ENCODE results near the gene HMOX2. TPM values are rescaled to one million over a fixed set of nuclear protein-coding genes. Genes with fewer than 3 reads are reported as not detected.

HMOX2 gene
- total and polyA plus RNA-seq, 4 donors = 37.6 to 57.8 (median 51.3) TPM

- Histone ChIP-seq H3K36me3 (ENCODE audit: control insufficient read depth in 4 of 4, insufficient read depth in 4 of 4, low read length in 4 of 4) (peaks cover 14 to 63% (median 22%) of the 10 kb centered on the region in 4 donors), H3K9me3 (ENCODE audit: control insufficient read depth in 4 of 4, insufficient read depth in 3 of 4, low read length in 3 of 4) (no peaks in the 10 kb centered on the region), H3K4me1 (ENCODE audit: control insufficient read depth in 5 of 5, insufficient read depth in 5 of 5, low read length in 5 of 5) (peaks cover 0 to 12% (median 2%) of the 10 kb centered on the region in 5 donors), H3K4me3 (no peak overlapping the region), H3K27ac (ENCODE audit: low read depth in 1 of 2, low read length in 1 of 2) (no peak overlapping the region), H3K9ac (ENCODE audit: insufficient read depth in 1 of 2, low read length in 2 of 2) (no peak overlapping the region), H3K27me3 (ENCODE audit: control insufficient read depth in 3 of 3, insufficient read depth in 3 of 3, low read length in 2 of 3) (no peaks in the 10 kb centered on the region)
- no peak for ATAC-seq (ENCODE audit: insufficient read depth, low FRiP score)
- no peak for TF ChIP-seq CTCF (IDR thresholded peaks at IDR 0.05; ENCODE audit: control extremely low read depth, extremely low read depth)
- DNase-seq = no peak
- 67 to 77% methylated on average over 14 of the region's 14 CpGs for WGBS, 2 donors
Measured at GRCh38 chr16:4510747-4511426, 34.7 kb downstream of the HMOX2 start.

DNA sequence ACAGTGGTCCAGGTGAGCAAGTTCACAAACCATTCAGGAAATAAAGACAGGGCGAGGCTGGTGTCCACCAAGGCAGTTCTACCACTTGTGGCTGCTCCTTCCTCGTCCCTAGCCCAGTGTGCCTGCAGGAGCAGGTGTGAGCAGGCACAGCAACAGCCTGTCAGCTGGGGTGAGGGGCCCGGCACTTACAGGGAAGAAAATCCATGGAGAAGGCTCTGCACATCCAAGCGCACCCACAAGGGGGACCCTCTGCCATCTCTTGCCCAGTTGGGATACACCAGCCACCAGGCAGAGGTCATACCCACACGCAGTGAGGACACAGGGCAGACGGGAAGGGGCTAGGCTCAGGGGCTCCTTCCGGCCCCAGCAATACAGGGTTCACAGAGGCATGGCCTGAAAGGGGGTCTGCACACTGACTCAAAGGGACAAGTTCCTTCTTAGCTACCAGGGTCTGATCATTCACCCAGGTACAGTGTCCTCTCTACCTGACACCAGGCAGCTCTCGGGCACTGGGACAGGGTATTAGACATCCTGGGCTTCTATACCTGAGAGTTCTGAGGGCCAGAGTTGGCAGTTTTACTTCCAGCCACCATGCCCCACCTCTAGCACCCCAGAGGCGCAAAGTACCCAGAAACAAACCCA lies 35.4 kb downstream of the HMOX2 start:
- no peak for TF ChIP-seq CTCF (IDR thresholded peaks at IDR 0.05; ENCODE audit: control extremely low read depth, extremely low read depth)
- no peak overlapping the region for H3K27ac ChIP-seq (ENCODE audit: low read depth in 1 of 2, low read length in 1 of 2)
- H3K4me1 ChIP-seq (ENCODE audit: control insufficient read depth in 5 of 5, insufficient read depth in 5 of 5, low read length in 5 of 5) = peaks cover 0 to 12% (median under 1%) of the 10 kb centered on the region in 5 donors
- no peaks in the 10 kb centered on the region for H3K27me3 ChIP-seq (ENCODE audit: control insufficient read depth in 3 of 3, insufficient read depth in 3 of 3, low read length in 2 of 3)
- no peaks in the 10 kb centered on the region for H3K9me3 ChIP-seq (ENCODE audit: control insufficient read depth in 4 of 4, insufficient read depth in 3 of 4, low read length in 3 of 4)
- DNase-seq (peak; percentile 34 to 61 (median 46)), ATAC-seq (ENCODE audit: insufficient read depth, low FRiP score) (no peak)
- no peak overlapping the region for H3K9ac ChIP-seq (ENCODE audit: insufficient read depth in 1 of 2, low read length in 2 of 2)
- H3K36me3 ChIP-seq (ENCODE audit: control insufficient read depth in 4 of 4, insufficient read depth in 4 of 4, low read length in 4 of 4) = peaks cover 14 to 63% (median 22%) of the 10 kb centered on the region in 4 donors
- no peak overlapping the region for H3K4me3 ChIP-seq
- 60 to 66% methylated on average over 9 of the region's 9 CpGs for WGBS, 2 donors

DNA sequence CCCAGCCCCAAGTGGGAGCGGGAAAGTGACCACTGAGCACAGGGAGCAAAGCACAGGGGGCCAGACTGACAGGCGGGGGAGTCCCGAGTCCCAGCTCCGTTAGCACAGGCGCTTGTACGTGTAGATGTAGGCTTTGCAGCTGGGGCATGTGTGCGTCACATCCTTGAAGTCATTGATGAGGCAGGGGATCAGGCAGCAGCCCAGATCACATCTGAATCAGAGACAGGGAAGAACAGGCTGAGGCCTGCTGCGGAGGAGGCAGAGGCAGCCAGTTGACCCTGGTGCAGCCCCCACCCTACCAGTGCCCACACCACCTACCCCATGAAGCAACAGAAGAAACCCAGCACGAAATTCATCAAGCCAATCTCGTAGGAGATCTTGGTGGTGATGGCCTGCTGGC lies 36.3 kb downstream of the HMOX2 start:
- no peak overlapping the region for H3K9ac ChIP-seq (ENCODE audit: insufficient read depth in 1 of 2, low read length in 2 of 2)
- peaks cover 0 to 12% (median 0%) of the 10 kb centered on the region in 5 donors for H3K4me1 ChIP-seq (ENCODE audit: control insufficient read depth in 5 of 5, insufficient read depth in 5 of 5, low read length in 5 of 5)
- peaks cover 9 to 60% (median 19%) of the 10 kb centered on the region in 4 donors for H3K36me3 ChIP-seq (ENCODE audit: control insufficient read depth in 4 of 4, insufficient read depth in 4 of 4, low read length in 4 of 4)
- DNase-seq (peak in 1 of 3 donors; percentile 45), ATAC-seq (ENCODE audit: insufficient read depth, low FRiP score) (no peak)
- 90 to 92% methylated on average over 10 of the region's 10 CpGs for WGBS, 2 donors
- no peaks in the 10 kb centered on the region for H3K9me3 ChIP-seq (ENCODE audit: control insufficient read depth in 4 of 4, insufficient read depth in 3 of 4, low read length in 3 of 4)
- no peak overlapping the region for H3K4me3 ChIP-seq
- no peak overlapping the region for H3K27ac ChIP-seq (ENCODE audit: low read depth in 1 of 2, low read length in 1 of 2)
- no peaks in the 10 kb centered on the region for H3K27me3 ChIP-seq (ENCODE audit: control insufficient read depth in 3 of 3, insufficient read depth in 3 of 3, low read length in 2 of 3)
- TF ChIP-seq CTCF (IDR thresholded peaks at IDR 0.05; ENCODE audit: control extremely low read depth, extremely low read depth) = no peak
